Measurements from ENCODE around the gene FKBP1B.
"Not testable (repeated sequence)": the region's sequence is repeated elsewhere in the genome, so short reads cannot be mapped to it uniquely, and the experiment has no call there.

The FKBP1B gene

DNA sequence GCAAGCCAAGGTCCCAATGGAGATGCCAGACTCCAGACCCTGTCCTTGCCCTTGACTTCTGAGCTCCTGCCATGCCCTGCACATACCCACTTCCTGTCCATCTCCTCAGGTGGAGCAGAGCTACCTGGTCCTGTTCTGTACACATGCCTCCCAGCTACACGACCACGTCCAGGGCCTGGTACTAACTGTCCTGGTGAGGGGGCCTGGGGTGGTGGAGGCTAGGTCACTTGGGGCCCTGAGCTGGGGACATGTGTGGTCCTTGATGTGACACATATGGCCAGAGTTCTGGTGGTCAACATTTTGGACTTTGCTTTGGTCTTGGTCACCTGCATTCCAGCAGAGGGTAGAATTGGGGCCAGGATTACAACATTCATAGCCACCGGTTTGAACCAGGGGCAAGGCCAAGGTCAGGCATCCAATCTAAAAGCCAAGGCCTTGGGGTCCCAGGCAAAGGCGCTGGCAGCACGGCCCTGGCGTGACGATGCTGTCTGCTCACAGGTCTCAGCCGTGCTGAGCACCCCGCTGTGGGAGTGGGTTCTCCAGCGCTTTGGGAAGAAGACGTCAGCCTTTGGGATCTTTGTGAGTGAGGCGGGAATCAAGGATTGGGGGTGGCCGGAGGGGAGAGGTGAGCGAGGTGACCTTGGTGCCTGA is 27.1 kb upstream of the FKBP1B start:
- no peak for DNase-seq (ENCODE audit: extremely low read depth in 1 of 2, low read depth in 1 of 2)

DNA sequence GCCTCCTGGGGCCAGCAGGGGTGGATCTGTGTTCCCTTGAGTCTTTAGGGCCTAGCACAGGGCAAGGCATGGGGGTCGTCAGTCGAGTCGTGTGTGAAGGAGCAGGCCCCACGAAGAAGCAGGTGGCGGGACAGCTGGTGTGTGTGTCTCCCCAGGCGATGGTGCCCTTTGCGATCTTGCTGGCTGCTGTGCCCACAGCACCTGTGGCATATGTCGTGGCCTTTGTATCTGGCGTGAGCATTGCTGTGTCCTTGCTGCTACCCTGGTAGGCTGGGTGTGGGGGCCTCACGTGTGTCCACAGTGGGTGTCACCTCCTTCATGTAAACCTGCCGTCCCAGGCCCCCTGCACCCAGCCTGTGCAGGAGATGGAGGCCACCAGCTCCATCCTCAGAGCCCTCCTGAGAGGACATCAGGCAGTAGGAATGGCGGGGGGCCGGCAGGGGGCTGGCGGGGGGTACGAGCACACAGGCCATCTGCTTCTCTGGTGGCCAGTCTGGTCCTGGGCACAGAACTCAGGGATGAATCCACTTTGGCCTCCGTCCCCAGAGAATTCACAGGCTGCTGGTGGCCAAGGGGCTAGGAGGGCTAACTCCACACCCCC is 26.5 kb upstream of the FKBP1B start:
- DNase-seq (ENCODE audit: extremely low read depth in 1 of 2, low read depth in 1 of 2), result no peak

DNA sequence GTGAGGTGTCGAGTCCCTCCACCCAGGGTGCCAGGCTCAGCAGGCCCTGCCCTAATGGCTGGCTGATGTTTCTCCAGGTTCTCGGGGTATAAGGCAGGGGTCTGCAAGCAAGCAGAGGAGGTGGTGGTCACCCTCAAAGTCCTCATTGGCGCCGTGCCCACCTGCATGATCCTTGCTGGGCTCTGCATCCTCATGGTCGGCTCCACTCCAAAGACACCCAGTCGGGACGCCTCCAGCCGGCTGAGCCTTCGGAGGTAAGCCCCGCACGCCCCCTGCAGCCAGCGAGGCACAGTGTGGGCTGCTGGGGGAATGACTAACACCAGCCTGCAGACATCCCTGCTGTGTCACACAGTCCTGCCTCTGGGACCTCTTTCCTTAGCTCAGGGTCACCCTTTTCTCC is 25.5 kb upstream of the FKBP1B start:
- no peak for DNase-seq (ENCODE audit: extremely low read depth in 1 of 2, low read depth in 1 of 2)

GRCh38 chr2:24024996-24025663 is 24.4 kb upstream of the FKBP1B start:
- no peak for DNase-seq (ENCODE audit: extremely low read depth in 1 of 2, low read depth in 1 of 2)

- DNase-seq (ENCODE audit: extremely low read depth in 1 of 2, low read depth in 1 of 2), result no peak
Measured at GRCh38 chr2:24026233-24026632, 23.3 kb upstream of the FKBP1B start.

GRCh38 chr2:24038786-24039499 is 10.6 kb upstream of the FKBP1B start:
- no peak for DNase-seq (ENCODE audit: extremely low read depth in 1 of 2, low read depth in 1 of 2)

DNA sequence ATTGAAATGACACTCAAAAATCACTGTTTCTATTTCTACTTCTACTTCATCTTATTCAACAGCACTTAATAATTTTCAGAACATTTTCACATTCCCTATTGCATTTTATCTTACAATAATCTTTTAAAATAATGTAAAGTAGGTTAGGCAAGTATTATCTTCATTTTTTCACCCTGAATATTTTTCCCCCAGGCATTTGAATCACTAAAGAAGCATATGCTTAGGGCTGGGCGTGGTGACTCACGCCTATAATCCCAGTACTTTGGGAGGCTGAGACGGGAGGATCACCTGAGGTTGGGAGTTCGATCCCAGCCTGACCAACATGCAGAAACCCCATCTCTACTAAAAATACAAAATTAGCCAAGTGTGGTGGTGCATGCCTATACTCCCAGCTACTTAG is 9.0 kb upstream of the FKBP1B start:
- DNase-seq (ENCODE audit: extremely low read depth in 1 of 2, low read depth in 1 of 2), result no peak

DNA sequence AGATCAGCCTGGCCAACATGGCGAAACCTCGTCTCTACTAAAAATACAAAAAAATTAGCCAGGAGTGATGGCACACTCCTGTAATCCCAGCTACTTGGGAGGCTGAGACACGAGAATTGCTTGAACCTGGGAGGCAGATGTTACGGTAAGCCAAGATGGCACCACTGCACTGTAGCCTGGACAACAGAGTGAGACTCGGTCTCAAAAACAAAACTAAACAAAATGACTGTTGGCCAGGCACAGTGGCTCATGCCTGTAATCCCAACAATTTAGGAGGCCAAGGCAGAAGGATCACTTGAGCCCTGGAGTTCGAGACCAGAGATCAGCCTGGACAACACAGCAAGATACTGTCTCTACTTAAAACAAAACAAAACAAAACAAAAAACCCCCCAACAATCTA is 6.4 kb upstream of the FKBP1B start:
- DNase-seq (ENCODE audit: extremely low read depth in 1 of 2, low read depth in 1 of 2), result not testable (repeated sequence)

GRCh38 chr2:24045511-24046508 is 3.7 kb upstream of the FKBP1B start:
- DNase-seq (ENCODE audit: extremely low read depth in 1 of 2, low read depth in 1 of 2), result no peak

- DNase-seq (ENCODE audit: extremely low read depth in 1 of 2, low read depth in 1 of 2), result no peak
Measured at GRCh38 chr2:24046599-24046929, 3.0 kb upstream of the FKBP1B start.

DNA sequence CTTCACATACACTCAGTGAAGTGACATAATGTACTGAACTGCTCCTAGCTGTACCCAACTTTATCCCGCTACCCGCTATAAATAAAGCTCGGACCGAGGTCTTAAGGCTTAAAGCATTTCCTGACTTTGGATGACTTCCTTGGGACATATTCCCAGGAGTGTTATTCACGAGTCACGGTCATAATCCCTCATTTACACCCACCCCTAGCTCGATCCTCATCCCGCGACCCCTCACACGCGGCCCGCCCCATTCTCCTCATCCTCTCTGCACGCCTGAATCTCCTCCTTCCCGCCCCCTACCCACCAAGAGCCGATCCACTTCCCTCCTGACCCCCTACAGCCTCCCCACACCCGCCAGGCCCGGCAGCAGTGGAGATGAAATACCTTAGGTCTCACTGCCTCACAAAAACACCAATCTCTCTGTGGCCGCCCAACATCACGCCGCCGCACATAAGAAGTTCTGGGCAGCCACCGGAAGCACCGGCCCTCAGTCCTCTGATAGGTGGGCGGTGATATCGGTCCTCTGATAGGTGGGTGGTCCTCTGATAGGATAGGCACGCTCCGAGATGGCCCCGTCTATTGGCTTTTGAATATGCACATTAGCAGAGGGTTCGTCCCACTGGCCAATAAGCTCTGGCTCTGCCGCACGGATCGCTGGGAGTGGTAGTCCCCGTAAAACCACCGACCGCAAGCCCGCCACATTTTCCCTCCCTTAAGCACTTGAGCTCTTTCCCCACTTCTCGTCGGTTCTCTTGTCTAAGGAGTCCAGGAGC is 2.4 kb upstream of the FKBP1B start, which contains the start of gene WDCP:
TSS of gene WDCP (minus strand) at position 462 of the 773 bp plus-strand sequence. CDS start 7,897 bp downstream, outside the sequence.
- peak; percentile 82 to 97 for DNase-seq (ENCODE audit: extremely low read depth in 1 of 2, low read depth in 1 of 2)

DNA sequence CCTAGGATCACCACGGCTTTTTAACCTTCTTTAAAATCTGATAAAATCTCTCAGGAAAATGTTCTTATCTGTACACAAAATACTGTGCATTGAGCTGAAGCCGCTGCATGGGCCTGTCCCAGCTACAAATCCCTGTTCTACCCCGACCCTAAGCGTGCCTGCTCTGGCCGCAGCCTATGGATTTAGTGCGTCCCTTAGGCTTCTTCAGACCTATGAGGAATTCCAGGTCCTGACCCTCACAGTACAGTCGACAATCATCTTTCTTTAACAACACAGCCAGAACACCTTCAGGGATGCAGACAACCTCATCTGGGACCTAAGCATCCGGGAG is 1.9 kb upstream of the FKBP1B start:
- DNase-seq (ENCODE audit: extremely low read depth in 1 of 2, low read depth in 1 of 2), result no peak

DNA sequence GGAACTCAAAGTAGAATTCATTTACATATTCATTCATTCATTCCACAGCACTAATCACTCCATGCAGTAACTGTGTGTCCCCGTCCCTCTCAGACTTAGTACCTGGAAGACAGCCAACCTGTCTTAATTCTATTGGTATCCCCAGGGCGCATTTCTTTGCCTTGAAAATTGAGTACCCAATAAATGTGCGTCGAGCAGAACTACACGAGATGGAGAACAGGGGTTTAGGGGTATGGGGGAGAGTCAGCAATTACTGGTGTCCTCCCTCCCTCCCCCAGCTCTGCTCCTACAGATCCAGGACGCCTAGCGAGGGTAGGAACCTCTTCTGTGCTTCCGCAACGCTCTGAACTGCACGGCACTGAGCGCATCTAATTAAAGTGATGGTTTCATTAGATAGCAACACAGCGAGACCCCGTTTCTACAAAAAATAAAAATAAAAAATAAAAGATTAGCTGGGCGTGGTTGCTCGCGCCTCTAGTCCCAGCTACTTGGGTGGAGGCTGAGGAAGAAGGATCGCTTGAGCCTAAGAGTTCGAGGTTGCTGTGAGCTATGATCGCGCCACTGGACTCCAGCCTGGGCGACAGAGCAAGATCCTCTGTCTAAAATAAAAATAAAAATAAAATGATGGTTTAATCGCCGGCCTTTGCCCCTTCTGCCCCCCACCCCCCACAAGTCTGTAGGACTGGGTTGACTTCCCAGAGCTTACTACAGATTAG is 614 bp upstream of the FKBP1B start:
- no peak for DNase-seq (ENCODE audit: extremely low read depth in 1 of 2, low read depth in 1 of 2)

DNA sequence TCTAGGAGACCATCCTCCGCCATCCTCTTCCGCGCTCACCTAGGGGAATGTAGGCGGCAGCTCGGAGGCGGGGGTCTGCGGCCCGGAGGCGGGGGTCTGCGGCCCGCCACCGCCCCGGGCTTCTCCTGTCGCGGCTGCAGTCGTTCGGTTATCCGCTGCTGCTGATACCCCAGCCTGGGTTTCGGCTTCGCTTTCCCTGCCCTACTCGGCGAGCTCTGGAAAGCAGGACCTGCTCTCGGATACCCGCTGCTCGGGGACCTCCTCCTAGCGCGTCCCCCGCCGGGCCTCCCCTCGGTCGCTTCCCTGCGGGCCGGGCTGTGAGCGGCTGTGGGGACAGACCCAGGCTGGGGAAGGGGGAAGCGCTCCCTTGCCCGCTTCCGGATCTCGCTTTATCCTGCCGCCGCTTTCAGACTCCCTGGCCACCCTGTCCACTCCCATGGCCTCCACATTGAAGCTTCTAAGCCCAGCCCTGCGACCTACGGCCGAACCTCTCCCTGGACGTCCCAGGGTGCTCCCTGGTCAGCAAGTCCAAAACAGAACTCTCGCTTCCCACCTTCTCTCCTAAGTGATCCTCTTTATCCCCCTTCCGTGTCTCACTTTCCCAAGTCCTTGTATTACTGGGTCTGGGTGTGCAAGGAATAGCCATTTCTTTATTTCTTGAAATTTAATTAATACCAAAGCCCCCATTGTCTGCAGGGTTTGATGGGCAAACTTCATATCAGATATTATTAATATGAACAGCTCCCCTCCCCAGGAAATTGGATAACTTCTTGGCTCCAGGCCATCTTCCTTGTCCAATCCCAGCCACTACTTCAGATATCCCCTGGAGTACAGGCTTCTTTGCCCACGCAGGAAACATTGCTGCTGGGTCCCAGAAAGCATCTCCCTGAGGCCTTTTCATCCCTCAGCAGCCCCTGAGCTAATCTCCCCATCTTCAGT is 769 bp downstream of the FKBP1B start:
- no peak for DNase-seq (ENCODE audit: extremely low read depth in 1 of 2, low read depth in 1 of 2)

DNA sequence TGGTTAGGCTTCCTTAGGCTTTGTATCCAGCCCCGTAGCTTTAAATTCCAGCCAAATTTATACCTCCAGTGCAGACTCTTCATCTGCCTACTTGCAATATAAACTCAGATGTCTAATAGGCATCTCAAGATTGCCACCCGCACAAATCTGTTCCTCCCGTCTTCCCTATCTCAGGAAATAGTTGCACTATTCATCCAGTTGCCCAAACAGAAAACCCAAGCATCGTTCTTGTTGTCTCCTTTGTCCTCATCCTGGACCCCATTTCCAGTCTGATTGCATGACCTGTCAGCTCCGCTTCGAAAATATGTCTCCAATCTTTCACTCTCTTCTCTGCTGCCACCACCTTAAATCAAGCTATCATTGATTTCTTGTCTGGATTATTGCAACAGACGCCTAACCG is 2.3 kb downstream of the FKBP1B start:
- no peak for DNase-seq (ENCODE audit: extremely low read depth in 1 of 2, low read depth in 1 of 2)

DNA sequence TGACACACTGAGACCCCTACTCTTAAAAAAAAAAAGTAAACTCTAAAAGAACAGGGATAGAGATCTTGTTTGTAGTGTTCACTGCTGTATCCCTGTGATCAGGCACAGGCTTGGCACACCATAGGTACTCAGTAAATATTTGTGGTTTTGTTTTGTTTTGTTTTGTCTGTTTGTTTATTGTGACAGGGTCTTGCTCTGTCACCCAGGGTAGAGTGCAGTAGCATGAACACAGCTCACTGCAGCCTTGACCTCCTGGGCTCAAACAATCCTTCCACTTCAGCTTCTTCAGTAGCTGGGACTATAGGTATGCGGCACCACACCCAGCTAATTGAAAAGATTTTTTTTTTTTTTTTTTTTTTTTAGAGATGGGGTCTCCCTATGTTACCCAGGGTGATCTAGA is 3.4 kb downstream of the FKBP1B start:
- no peak for DNase-seq (ENCODE audit: extremely low read depth in 1 of 2, low read depth in 1 of 2)

DNA sequence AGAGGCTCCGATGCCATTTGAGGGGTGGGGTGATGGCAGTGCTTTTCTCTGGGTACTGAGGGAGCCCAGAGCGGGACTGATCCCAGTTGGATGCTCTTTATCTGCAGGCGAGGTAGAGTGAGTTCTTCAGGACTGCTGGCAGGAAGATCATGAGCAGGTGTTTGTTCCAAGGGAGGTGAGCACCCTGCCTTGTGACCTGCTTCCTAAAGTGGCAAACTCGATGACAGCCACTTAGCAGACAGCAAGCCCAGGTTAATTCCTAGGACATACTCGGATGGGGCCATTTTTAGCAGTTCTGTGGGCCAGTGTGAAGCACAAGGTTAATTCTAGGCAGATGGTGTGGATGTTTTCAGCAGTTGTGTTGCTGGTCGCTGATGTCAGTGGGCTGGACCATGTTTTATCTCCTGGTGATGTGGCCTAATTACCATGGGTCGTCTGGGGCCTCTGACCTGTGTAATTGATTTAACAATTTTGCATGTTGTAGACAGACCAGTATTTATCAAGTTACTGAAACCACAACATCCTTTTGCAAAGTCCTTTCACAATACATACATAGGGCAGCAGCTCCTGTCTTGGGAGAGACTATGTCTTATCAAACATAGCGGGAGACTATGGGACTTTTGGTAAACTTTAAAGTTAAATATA is 4.9 kb downstream of the FKBP1B start:
- DNase-seq (ENCODE audit: extremely low read depth in 1 of 2, low read depth in 1 of 2), result no peak

- DNase-seq (ENCODE audit: extremely low read depth in 1 of 2, low read depth in 1 of 2), result no peak
Measured at GRCh38 chr2:24055750-24056149, 6.2 kb downstream of the FKBP1B start.

Data from stimulated activated CD8-positive, alpha-beta memory T cell treated with anti-CD3 and anti-CD28 coated beads, Interleukin-7, amount 100 ng/mL, for 48 hours (primary cell).